Kidney tubule cell (primary cell): ENCODE data around the gene IGFBP3.

Experiments used
- DNase-seq: peaks from one replicate; pipeline ENCODE4 v3.0.0-alpha.2; 2018; ENCODE audit warnings: low spot score

The IGFBP3 gene

DNA sequence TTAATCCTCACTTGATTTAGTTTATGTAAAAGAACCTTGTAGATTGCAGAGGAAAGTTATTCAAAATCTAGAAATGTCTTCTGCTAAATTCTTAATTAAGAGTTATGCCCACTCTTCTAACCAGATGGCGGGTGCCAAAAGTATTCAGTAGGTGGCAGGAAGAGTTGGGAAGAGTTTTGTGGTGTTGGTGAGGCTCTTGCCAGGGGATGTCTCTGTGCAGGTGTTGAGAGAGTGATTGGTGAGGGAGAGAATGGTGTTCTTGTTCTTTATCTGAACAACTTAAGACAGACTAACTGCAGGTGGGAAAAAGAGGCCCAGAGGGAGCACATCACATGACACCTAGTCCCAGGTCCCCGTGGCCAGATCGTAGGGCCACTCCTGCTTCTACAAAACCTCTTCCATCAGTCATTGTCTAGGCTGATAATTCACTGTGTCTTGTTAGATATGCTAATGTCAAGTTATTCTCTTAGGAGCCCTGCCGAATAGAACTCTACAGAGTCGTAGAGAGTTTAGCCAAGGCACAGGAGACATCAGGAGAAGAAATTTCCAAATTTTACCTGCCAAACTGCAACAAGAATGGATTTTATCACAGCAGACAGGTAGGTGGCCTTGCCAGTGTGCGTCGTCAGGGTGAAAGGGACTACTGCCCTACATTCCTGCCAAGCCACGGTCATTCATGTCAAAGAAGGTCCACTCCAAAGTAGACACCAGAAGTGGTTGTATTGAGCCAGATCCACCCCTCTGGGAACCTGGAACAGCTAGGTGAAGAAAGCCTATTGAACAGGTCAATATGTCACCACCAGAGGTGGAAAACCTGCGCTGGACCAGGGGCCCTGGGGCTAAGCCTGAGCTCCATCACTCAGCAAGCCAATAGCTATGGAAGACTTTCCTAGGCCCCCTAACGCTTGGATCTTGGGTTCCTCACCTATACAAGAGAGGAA lies 29.3 kb downstream of the IGFBP3 start:
- no peak for DNase-seq

GRCh38 chr7:45890902-45891461 lies 30.1 kb downstream of the IGFBP3 start:
- DNase-seq: peak; percentile 50

GRCh38 chr7:45890125-45890901 lies 30.8 kb downstream of the IGFBP3 start:
- DNase-seq: no peak

DNA sequence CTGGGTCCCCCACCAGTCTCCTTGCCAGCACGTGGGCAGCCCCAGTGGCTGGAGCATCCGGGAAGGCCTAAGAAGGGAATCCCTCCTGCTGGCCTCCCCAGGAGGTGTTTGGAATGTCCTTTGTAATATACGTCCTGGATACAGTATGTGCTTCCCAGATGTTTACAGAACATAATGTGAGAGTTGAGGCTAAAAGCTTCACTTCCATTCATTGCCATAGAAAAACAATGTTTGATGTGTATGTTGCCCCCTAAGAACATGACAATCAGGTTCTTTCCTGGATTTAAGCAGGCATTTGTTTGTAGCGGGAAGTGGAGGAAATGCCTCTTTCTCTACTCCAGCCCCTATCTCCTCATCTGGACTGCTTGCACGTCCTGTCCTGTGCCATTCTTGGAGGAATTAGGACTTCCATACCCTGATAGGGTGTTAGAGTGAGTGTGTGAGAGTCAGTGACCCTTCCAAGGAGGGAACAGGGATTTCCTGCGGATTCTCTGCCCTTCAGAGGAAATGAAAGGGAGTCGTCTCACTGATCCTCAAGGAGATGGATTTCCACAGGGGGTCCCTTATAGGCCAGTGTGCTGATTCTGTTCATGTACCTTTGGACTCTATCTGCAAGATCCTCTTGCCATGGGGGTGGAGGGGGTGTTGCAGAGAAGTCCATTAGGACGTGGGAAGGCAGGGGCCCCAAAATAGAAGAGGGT lies 31.6 kb downstream of the IGFBP3 start:
- DNase-seq: no peak

- DNase-seq: no peak
Measured at GRCh38 chr7:45888993-45889366, 32.1 kb downstream of the IGFBP3 start.

DNA sequence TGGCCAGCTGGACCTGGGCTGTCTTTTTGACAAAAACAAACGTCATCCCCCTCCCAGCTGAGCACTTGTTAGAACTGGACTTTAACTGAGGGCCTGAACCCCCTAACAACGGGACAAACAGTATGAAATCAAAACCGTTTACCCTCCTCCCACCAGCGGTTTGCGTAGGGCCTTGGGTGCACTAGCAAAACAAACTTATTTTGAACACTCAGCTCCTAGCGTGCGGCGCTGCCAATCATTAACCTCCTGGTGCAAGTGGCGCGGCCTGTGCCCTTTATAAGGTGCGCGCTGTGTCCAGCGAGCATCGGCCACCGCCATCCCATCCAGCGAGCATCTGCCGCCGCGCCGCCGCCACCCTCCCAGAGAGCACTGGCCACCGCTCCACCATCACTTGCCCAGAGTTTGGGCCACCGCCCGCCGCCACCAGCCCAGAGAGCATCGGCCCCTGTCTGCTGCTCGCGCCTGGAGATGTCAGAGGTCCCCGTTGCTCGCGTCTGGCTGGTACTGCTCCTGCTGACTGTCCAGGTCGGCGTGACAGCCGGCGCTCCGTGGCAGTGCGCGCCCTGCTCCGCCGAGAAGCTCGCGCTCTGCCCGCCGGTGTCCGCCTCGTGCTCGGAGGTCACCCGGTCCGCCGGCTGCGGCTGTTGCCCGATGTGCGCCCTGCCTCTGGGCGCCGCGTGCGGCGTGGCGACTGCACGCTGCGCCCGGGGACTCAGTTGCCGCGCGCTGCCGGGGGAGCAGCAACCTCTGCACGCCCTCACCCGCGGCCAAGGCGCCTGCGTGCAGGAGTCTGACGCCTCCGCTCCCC lies 32.7 kb downstream of the IGFBP3 start, which contains the start of gene IGFBP1:
TSS of gene IGFBP1 (plus strand) at position 304 of the 808 bp plus-strand sequence. CDS start at position 469, 165 bp downstream.
- peak; percentile 39 for DNase-seq

DNA sequence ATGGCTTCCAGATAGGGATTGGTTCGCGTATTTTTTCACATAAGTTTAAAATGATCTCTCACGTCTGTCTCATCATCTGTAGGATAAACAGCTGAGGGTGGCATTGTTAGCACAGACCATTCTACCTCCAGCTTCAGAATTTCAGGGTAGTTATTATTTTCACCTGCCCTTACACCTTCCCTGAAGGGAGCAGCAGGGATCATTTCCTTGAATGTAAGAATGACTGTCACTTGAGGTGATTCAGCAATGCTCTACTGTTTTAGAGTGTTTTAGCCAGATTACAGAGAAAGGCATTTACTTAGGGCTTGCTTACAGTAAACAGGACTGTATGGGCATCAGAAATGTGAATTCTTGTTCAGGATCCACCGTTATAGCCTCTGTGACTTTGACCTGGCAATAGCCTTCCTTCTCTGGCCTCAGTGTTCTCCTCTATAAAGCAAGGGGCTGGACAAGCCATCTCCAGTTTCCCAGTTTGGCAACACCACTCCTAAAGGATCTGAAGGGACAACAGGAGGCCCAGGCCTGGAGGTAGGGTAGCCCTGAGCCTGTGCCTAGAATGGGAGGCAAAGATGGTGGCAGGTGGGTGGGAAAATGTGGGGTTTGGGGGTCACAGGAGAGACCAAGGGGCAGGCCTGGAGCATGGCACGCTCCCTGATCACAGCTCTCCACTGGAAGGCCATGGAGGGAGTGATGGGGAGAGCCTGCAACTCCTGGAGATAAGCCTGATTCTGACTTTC lies 34.0 kb downstream of the IGFBP3 start:
- peak; percentile 29 for DNase-seq

DNA sequence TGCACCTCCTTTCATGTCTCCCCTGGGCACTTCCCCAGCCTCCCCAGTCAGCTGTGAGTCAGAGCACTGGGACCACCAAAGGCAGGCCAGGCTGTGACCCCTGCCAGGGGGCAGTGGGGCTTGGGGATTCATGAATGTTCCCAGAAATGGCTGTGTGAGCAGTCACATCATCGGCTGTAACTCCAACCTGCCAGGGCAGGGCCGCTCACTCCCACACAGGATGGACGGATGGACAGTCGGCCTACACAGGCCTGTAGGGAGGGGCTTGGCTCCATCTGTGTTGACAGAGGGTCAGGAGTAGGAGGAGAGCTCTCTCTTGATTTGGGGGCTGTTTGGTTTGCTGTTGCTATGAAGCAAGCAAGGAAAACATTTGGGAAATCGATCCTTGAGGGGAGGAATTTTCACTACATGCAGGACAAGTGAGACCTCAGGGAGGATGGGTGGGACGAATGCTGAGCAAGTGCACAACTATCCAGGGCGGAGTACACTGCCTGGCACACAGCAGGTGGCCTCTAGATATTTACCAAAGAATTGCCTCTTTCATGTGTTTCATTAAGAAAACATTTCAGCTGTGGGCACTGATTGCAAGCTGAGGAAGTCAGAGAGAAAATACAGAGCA lies 35.7 kb downstream of the IGFBP3 start:
- DNase-seq: peak; percentile 71

DNA sequence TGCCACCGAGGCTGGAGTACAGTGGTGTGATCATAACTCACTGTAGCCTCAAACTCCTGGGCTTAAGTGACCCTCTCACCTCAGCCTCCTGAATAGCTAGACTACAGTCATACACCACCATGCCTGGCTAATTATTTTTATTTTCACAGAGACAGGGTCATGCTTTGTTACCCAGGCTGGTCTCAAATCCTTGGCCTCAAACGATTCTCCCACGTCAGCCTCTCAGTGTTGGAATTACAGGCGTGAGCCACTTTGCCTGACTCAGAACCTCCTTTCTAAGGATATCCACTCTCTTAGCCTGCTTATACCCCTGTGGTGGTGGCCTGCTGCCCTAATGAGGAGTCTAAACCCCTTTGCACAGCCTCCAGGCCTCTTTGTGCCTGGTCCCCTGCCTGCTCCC lies 36.9 kb downstream of the IGFBP3 start:
- peak; percentile 54 for DNase-seq

DNA sequence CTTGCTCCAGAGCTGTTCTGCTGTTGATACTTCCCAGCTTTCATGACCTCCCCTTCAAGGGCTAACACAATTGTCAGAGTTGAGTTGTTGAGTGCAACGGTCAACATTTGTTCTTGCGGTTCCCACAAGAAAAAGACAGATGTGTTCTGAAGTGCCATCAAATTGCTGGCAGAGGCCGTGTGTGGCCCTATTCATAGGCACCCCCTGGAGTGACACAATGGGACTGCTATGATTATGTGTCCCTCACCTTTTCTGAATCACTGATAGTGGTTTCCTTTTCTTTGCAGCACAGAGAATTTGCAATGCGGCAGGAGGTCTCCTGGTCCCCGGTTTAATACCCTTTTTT lies 38.6 kb downstream of the IGFBP3 start:
- no peak for DNase-seq

- DNase-seq: peak; percentile 15
Measured at GRCh38 chr7:45881759-45882464, 39.2 kb downstream of the IGFBP3 start.

GRCh38 chr7:45881280-45881758 lies 39.8 kb downstream of the IGFBP3 start:
- no peak for DNase-seq

- DNase-seq: no peak
Measured at GRCh38 chr7:45880433-45880860, 40.6 kb downstream of the IGFBP3 start.

DNA sequence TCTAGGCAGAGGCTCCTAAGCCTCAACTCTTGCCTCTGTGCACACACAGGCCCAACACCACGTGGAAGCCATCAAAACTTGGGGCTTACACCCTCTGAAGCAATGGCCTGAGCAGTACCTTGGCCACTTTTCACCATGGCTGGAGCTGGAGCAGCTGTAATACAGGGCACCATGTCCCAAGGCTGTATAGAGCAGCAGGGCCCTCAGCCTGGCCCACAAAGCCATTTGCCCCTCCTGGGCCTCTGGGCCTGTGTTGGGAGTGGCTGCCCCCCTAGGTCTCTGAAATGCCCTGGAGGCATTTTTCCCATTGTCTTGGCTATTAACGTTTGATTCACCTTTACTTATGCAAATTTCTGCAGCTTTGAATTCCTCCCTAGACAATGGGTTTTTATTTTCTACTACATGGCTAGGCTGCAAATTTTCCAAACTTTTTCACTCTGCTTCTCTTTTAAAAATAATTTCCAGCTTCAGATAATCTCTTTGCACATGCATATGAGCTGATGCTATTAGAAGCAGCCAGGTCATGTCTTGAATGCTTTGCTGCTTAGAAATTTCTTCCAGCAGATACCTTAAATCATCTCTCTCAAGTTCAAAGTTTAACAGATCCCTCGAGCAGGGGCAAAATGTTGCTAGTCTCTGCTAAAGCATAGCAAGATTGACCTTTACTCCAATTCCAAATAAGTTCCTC lies 42.5 kb downstream of the IGFBP3 start:
- no peak for DNase-seq

GRCh38 chr7:45876519-45876918 lies 44.6 kb downstream of the IGFBP3 start:
- no peak for DNase-seq

DNA sequence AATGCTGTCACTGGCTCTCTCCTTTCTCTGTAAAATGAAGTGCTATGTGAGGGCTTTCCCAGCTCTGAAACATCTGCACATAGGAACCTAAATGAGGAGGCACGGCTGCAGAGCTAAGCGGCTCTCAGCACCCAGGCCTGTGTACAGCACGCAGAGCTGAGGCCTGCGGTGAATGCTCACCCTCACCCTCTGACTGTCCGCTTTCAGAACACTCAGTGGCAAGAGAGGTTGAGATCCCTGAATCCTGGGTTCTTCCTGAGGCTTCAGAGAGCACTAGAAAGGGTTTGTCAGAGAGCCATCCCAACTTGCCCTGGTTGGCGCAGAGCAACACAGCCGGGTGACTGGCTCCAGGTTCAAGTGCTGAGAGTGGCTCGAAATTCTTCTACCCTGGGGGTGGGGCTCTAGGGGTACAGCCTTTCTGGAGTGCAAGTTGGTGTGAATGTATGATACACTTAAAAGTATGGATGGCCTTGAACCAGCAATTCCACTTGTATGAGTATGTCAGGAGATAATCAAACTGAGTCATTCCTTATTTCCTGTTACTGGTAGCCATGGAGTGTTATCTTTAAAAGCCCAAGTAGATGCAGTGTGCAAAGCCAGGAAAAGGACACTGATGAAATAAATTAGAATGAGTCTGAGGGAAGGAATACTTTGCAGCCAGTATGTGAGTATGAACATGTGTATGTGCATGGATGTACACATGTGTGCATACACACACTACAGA lies 46.5 kb downstream of the IGFBP3 start:
- peak; percentile 84 for DNase-seq

DNA sequence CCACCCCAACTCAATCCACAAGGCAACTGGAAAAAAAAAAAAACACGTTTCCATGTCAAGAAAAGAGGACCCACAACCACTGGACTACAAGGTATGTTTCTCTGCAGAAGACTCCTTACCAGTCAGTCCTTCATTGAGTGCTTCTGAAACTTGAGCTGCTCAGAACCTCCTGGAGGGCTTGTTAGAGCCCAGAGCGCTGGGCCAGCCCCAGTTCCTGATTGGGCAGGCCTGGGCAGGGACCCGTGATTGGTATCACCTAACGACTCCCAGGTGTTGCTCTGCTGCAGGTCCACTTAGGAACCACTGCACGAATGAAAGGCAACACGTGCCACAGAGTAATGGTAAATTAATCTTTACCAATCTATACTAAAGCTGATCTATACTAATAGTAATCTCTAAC lies 47.7 kb downstream of the IGFBP3 start:
- DNase-seq: no peak

DNA sequence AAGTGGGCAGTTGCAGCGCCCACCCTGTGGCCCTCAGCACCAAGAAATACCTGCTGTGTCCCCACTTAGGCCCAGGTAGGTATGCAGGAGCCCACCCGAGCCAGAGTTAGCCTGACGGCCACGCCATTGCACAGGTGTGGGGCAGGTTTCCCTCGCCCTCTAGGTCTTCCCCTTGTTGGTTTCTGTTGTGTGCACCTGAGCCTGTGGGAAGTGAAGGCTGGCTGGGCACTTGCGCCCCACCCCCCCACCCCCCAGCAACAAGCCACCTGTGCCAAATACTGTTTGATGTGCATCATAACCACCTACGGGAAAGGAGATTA lies 48.1 kb downstream of the IGFBP3 start, which contains the start of gene CCDC201:
TSS of gene CCDC201 (minus strand) at position 48 of the 320 bp plus-strand sequence. CDS start 75 bp downstream, outside the sequence.
- DNase-seq: no peak
